ENCODE results near the gene TPX2. TPM values are rescaled to one million over a fixed set of nuclear protein-coding genes. Genes with fewer than 3 reads are reported as not detected.
A peak's percentile ranks its signal among the peaks of the same experiment; 100 is the strongest.

The TPX2 gene
- total and polyA plus RNA-seq, 2 of the 8 experiments (the other 6 are each of a cell fraction or from before 2014, with no cell fraction given), result 43.6 to 125 TPM

DNA sequence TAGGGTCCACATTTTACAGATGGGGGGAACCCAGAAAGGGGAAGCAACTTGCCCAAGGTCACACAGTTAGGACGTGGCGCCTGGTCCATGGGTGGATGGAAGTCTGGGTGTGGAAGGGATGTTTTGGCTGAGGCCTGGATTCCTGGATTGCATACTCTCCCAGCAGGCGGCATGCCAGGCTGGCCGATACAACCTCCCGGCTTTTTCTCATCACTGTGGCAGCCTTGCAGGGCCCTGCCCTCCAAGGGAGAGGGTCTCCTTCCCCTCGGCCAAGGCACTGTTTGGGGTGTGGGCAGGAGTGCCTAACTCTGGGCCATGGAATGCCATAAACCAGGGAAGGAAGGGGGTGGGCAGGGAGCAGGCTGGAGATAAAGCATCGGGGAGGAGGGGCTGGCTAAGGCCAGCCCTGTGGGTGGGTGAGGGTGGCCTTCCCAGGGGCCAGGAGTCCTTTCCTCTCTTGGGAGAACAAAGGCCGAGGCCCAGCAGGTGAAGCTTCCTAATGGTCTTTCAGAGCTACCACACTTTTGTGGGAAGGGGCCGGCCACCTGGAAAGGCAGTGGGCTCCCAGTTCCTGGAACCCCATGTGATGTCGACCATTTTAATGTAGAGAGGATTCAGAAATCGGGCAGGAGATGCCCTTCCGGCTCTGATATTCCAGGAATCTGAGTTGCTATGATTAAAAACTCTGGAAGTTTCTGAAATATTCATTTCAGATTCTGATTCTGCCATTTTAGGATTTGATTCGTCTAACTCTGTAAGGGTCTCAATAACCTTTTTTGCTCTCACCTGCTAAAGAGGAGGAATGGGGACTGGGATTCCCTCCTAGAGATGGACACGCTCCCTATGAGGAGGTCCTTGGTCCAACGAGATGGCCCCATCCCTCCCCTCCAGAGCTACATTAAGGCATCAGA is 102.1 kb downstream of the TPX2 start:
- Histone ChIP-seq H3K4me1 (replicated peaks in 1 of 4; ENCODE audit: control insufficient read depth in 3 of 4, insufficient read depth in 4 of 4, low read length in 3 of 4) (peaks cover 4 to 37% (median 35%) of the 10 kb centered on the region in 4 experiments), H2BK12ac (ENCODE audit: low read depth, low read length) (peak overlapping the region; percentile 70; the same call in 1 of the 2 replicates), H3K23me2 (ENCODE audit: low read depth, low read length) (peaks cover 4% of the 10 kb centered on the region), H2BK20ac (ENCODE audit: low read length) (peak overlapping the region; percentile 40), H2BK5ac (ENCODE audit: low read depth, low read length) (no peak overlapping the region), H4K5ac (ENCODE audit: insufficient read length, low read depth, low read length) (no peak overlapping the region), H3K9me3 (ENCODE audit: insufficient read depth in 2 of 2, low read depth in 1 of 2, low read length in 1 of 2) (no peaks in the 10 kb centered on the region), H3K79me1 (ENCODE audit: low read depth, low read length) (no peaks in the 10 kb centered on the region), H4K20me1 (replicated peaks in 1 of 2; ENCODE audit: control insufficient read depth in 1 of 2, insufficient read depth in 2 of 2, low read length in 2 of 2) (no peaks in the 10 kb centered on the region), H3K23ac (ENCODE audit: insufficient read length) (no peak overlapping the region), H3K18ac (ENCODE audit: extremely low read depth, low read length) (peak overlapping the region; percentile 71), H2BK120ac (replicated peaks; ENCODE audit: low read depth, low read length) (peak overlapping the region; percentile 0), H4K8ac (ENCODE audit: extremely low read depth, insufficient read depth, low read length) (no peak overlapping the region), H3K4me3 (ENCODE audit: extremely low read depth in 1 of 4, insufficient read depth in 2 of 4, low read depth in 3 of 4, low read length in 4 of 4) (no peak overlapping the region), H2BK15ac (ENCODE audit: low read length) (no peak overlapping the region), H3K27me3 (replicated peaks in 1 of 4; ENCODE audit: control insufficient read depth in 3 of 4, extremely low read depth in 1 of 4, insufficient read depth in 3 of 4, low read length in 3 of 4) (no peaks in the 10 kb centered on the region), H3K36me3 (ENCODE audit: control insufficient read depth in 2 of 4, insufficient read depth in 4 of 4, low read length in 3 of 4) (no peaks in the 10 kb centered on the region), H3K14ac (ENCODE audit: insufficient read length) (no peak overlapping the region), H3K79me2 (ENCODE audit: control insufficient read depth in 1 of 2, insufficient read depth in 2 of 2, low read length in 2 of 2) (no peaks in the 10 kb centered on the region), H3K27ac (ENCODE audit: low read depth, low read length) (no peak overlapping the region), H2AFZ (ENCODE audit: low read length) (peak overlapping the region; percentile 29; the same call in 1 of the 2 replicates), H3K4me2 (ENCODE audit: insufficient read depth in 1 of 2, low read depth in 2 of 2, low read length in 2 of 2) (no peak overlapping the region), H2AK5ac (ENCODE audit: low read depth, low read length) (peak overlapping the region; percentile 56; the same call in 1 of the 2 replicates), H3K9ac (replicated peaks in 1 of 4; ENCODE audit: extremely low read depth in 1 of 4, low read depth in 3 of 4, low read length in 3 of 4) (no peak overlapping the region), H3K4ac (replicated peaks; ENCODE audit: insufficient read length, low read depth, low read length) (no peak overlapping the region), H4K91ac (replicated peaks; ENCODE audit: insufficient read length, low read length) (peak overlapping the region; percentile 45), H3K56ac (replicated peaks; ENCODE audit: insufficient read length, low read depth, low read length) (no peak overlapping the region)
- TF ChIP-seq NRF1 (IDR thresholded peaks at IDR 0.05; ENCODE audit: low read depth, low read length) (no peak), SP1 (IDR thresholded peaks at IDR 0.05; ENCODE audit: low read depth, low read length) (no peak), RFX5 (IDR thresholded peaks at IDR 0.05; ENCODE audit: borderline replicate concordance, low read depth, low read length) (no peak), CBX8 (IDR thresholded peaks at IDR 0.05; ENCODE audit: borderline replicate concordance, low read depth, low read length) (no peak), RAD21 (IDR thresholded peaks at IDR 0.05 in 1 of 2, conservative IDR thresholded peaks at IDR 0.05 in 1 of 2; ENCODE audit: low read depth in 2 of 2, low read length in 2 of 2) (no peak), EP300 (IDR thresholded peaks at IDR 0.05; ENCODE audit: borderline replicate concordance in 1 of 2, low read depth in 2 of 2, low read length in 2 of 2) (no peak), SUZ12 (IDR thresholded peaks at IDR 0.05; ENCODE audit: low read length) (no peak), KDM1A (IDR thresholded peaks at IDR 0.05; ENCODE audit: borderline replicate concordance, low read length) (no peak)
- POLR2A ChIA-PET (ENCODE audit: partially characterized antibody), result no interaction called here
- no peak for DNase-seq (ENCODE audit: low read depth in 1 of 2, low spot score in 2 of 2)
- FAIRE-seq, result no peak
- WGBS, 2 experiments (ENCODE audit: extremely low coverage in 1 of 2, insufficient coverage in 1 of 2, insufficient read length in 1 of 2, insufficient replicate concordance in 2 of 2, low coverage in 1 of 2, low lambda C conversion rate in 2 of 2, missing lambda C conversion rate in 1 of 2), result 75% methylated on average over 15 of the region's 15 CpGs; no CpG with 5 or more reads in 1 of the 2 experiments
- CTCF ChIA-PET (ENCODE audit: partially characterized antibody), result interaction anchor here (0.6 to 2.4 kb wide), 2 partner anchors 18 to 112 kb away, joined by 3 to 7 read pairs; no protein-coding TSS in a partner anchor
